SH-SY5Y (cell line): ENCODE data around the gene TSEN54.

Experiments used
- GATA2 ChIP-seq: IDR thresholded peaks from 2 replicates; pipeline ENCODE4 v1.6.1; 2011; ENCODE audit warnings: mild to moderate bottlenecking, low read depth, low read length
- GATA3 ChIP-seq: IDR thresholded peaks from 2 replicates; pipeline ENCODE4 v1.6.1; 2011; ENCODE audit warnings: low read depth, mild to moderate bottlenecking, low read length, moderate library complexity

DNA sequence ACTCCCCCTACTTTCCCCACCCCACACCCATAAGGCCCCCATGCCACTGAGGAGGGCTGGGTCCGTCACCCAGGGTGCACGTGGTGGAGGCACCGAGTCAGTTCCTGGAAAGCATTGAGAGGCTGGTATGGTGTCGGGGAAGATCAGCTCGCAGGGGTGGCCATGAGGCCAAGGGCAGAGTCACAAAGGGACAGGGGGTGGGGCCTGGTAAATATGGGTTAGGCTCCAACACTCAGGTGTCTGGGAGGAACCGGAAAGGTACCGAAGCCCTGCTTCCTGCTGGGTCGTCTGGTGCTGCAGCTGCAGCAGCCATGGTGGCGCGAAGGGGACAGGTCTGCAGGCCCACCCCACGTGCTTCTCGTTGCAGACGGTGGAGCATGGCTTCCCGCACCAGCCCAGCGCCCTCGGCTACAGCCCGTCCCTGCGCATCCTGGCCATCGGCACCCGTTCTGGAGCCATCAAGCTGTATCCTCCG, 39.4 kb downstream of the TSEN54 start:
- TF ChIP-seq GATA2 (no peak), GATA3 (no peak)
